Uterus (tissue), 2 donors: Measurements from ENCODE around the gene CA4.

Experiments
- CTCF ChIP-seq, 4 experiments: fragments of 200-600 bp in 2 of 4; fragments of 450-650 bp in 2 of 4; sonication (generic) in 2 of 4; IDR thresholded peaks; one replicate each; pipeline ENCODE4 v1.5.1; 2016 to 2019; ENCODE audit warnings: antibody characterized with exemption in 4 of 4, mild to moderate bottlenecking in 2 of 4, moderate library complexity in 1 of 4
- POLR2A ChIP-seq, 2 donors: fragments of 450-650 bp; IDR thresholded peaks; one replicate each; pipeline ENCODE4 v1.6.1; 2016; ENCODE audit warnings: antibody characterized with exemption in 2 of 2, mild to moderate bottlenecking in 1 of 2, moderate library complexity in 1 of 2

GRCh38 chr17:60164164-60164563, 14.4 kb downstream of the CA4 start:
- no peak for TF ChIP-seq CTCF (IDR thresholded peaks at IDR 0.05)
- TF ChIP-seq POLR2A (IDR thresholded peaks at IDR 0.05), result no peak
